OCI-LY1 (cell line): Measurements from ENCODE around the gene BABAM2.

Experiments
- CTCF ChIP-seq: fragments of 200-600 bp; sonication (generic), shearing (Covaris generic); IDR thresholded peaks from 2 replicates; pipeline ENCODE4 v1.5.1; 2017; ENCODE audit warnings: mild to moderate bottlenecking, antibody characterized with exemption, low read length, moderate library complexity, mixed read lengths
- EZH2 ChIP-seq: fragments of 200-600 bp; sonication (generic), shearing (Covaris generic); IDR thresholded peaks from 2 replicates; pipeline ENCODE4 v1.8.0; 2017; ENCODE audit warnings: borderline replicate concordance, mixed run types, mild to moderate bottlenecking, antibody characterized with exemption, low read length, moderate library complexity, mixed read lengths

GRCh38 chr2:27842894-27843293, 47.6 kb upstream of the BABAM2 start:
- TF ChIP-seq CTCF (no peak), EZH2 (no peak)
